NT2/D1 (cell line): ENCODE data around the gene TMEM171.

Experiments
- SUZ12 ChIP-seq: IDR thresholded peaks from 2 replicates; pipeline ENCODE4 v1.6.1; 2011; ENCODE audit not compliant: insufficient read length, insufficient read depth; ENCODE audit errors: extremely low read depth
- YY1 ChIP-seq: IDR thresholded peaks from 2 replicates; pipeline ENCODE4 v1.6.1; 2011; ENCODE audit not compliant: insufficient read length, insufficient read depth
- ZNF274 ChIP-seq: IDR thresholded peaks from 2 replicates; pipeline ENCODE4 v1.6.1; 2011; ENCODE audit warnings: mild to moderate bottlenecking, low read depth, low read length

DNA sequence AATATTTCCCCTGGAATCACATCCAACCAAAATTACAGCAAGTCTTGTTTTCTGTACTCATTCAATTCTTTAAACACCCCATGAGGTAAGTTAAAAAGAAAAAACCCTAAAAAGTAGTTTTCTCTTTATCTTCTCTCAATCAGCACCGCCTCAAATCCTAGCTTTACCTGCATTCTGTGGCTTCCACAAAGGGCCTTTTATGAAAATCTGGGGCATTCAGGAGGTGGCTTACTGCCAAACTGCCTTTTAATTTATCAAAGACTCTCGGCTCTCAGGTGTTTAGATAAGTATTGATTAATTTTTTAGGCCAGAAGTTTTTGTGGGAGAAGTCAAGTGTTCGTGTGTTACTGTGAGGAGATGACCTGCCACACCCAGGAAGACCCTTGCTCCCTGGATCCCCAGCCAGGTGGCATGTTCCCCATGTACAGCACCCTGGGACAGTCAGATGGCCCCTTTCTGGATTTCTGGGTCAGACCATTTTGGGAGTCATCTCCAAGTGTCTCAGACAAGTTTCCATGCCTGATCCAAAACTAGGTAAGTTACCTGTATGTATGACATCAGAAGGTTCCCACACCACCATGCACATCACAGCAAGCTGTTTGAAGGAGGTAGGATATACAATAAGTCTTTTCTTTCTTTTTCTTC lies 6.2 kb upstream of the TMEM171 start:
- TF ChIP-seq ZNF274, result no peak
- no peak for TF ChIP-seq SUZ12
- no peak for TF ChIP-seq YY1
